Measurements from ENCODE around the gene HSF2BP.

Gene HSF2BP

GRCh38 chr21:43648171-43648570, 11.1 kb downstream of the HSF2BP start:
- no peak for DNase-seq

DNA sequence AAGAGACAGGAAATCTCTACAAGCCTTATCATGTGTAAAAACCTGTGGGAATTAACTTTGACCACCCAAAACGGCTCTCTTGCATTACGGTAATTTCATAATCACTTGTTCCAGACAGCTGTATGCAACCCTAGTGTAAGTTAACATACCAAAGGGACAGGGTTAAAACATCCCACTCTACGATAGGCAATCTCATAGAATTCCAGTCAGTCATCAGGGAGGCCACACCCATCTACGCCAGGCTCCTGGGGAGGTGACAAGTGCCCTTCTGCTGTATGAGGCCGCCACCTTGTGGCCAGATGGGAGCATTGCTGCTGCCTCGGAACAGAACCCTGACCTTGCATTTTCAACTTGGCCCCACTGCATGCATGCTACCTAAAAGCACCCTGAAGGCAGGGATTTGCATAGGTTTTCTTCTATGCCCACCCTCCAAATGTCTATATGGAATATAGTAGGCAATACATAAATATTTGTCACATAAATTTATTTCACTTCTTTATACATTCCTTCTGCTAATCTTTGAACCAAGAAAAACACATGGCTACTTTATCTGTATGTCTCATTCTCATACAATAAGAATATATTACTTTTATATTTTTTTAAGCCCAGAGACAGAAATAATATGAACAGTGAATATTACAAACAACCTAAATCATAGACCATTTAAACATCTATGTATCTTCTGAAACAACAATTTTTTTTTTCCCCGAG, 12.6 kb downstream of the HSF2BP start:
- DNase-seq, result peak; percentile 94

DNA sequence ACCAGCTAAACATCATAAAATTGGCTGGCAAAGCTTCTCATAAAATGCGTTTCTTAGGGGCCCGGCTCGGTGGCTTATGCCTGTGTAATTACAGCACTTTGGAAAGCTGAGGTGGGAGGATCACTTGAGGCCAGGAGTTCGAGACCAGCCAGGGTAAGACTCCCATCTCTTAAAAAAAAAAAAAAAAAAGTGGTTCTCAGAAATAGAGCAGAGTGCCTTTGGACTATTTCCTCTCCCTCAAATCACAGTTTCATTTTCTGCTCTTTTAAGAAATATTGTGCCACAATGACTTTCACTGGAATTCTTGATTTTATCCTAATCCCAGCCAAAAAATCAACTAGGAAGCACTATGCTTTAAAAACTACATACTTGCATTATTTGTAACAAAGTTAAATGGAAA, 13.3 kb downstream of the HSF2BP start:
- DNase-seq, result no peak

DNA sequence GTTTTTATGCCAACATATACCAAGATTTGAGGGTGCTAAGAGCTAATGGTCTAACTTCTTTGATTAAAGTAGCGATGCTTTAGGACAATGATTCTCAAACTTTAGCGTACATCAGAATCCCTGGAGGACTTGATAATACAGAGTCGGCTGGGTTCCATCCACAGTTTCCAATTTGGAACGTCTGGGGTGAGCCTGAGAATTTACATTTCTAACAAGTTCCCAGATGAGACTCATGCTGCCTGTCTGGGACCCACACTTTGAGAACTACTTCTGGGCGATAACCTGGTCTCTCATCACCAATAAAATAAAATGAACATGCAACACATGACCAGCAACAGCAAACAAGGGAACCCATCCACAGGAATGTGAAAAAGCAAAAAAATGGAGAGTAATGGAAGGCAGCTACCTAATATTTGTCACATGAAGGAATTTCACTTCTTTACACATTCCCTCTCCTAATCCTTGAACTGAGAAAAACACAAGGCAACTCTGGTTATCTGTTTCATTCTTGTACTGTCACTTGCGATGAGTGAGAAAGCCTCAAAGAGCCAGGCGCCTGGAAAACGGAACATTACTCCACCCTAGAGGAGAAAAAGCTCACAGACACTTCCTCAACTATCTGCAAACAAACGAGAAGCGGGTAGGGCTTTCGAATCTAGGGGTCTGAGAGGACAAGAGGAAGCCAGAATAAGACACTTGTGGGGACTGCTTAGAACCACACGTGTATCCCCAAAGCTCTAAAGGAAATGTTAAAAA, 14.0 kb downstream of the HSF2BP start:
- DNase-seq, result peak; percentile 84

- DNase-seq, result no peak
Observed at GRCh38 chr21:43644609-43645008, 14.7 kb downstream of the HSF2BP start.

DNA sequence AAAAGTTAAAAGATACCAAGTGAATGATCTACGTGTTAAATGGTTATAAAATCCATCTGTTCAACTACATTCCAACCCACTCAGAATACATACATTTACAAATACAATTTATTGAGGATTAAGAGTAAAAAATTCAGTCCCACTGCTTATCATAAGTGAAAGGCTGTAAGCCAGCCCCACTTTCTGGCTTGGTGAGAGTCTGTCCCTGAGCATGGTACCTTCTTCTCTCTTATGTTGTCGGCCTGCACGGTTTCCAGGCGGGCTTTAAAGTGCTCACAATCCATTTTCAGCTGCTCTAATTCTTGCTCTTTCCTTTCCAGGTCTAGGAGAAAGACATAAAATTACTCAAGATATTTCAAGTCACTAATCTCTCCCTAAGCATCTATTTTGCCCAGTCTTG, 15.2 kb downstream of the HSF2BP start:
- DNase-seq, result no peak

DNA sequence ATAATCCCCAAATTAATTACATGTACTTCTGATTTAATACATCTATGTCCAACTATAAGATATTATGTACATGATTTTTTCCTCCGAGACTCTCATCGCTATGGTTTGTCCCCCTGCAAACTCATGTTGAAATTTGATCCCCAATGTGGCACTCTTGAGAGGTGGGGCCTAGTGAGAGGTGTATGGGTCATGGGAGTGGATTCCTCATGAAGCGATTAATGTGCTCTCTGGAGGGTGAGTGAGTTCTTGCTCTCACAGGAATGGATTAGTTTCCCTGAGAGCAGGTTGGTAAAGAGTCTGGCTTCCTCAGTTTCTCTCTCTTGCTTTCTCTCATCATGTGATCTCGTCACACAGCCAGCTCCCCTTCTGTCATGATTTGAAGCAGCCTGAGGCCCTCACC, 16.1 kb downstream of the HSF2BP start:
- no peak for DNase-seq

DNA sequence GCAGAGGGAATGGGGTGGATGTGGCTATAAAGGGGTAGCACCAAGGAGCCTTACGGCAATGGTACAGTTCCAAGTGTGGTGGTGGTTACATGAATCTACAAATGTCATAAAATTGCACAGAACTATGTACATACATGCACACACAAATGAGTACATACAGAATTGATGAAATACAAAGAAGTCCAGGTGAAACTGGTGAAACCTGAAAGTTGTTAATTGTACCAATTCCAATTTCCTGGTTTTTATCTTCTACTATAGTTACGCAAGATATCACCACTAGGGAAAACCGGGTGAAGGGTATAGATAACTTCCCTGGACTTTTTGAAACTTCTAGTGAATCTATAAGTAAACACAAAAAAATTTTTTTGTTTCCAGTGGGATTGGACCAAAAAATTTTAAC, 18.9 kb downstream of the HSF2BP start:
- no peak for DNase-seq

- DNase-seq, result peak; percentile 29
Observed at GRCh38 chr21:43639470-43640353, 19.6 kb downstream of the HSF2BP start.

DNA sequence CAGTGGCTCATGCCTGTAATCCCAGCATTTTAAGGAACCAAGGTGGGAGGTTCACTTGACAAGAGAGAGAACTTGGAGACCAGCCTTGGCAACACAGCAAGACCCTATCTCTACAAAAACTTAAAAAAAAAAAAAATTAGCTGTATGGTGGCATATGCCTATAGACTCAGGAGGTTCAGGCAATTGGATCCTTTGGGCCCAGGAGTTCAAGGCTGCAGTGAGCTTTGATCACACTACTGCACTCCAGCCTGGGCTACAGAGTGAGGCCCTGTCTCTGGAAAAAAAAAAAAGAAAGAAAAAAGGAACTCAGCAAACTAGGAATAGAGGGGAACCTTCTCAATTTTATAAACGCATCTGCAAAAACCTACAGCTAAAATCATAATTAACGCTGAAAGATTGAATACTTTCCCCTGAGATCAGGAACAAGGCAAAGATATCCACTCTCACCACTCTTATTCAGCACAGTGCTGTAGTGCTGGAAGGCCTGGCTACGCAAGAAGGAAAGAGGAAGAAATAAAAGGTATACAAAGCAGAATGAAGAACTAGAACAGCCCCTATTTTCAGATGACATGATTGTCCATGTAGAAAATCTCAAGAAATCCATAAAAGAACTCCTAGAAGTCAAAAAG, 21.6 kb downstream of the HSF2BP start:
- no peak for DNase-seq

DNA sequence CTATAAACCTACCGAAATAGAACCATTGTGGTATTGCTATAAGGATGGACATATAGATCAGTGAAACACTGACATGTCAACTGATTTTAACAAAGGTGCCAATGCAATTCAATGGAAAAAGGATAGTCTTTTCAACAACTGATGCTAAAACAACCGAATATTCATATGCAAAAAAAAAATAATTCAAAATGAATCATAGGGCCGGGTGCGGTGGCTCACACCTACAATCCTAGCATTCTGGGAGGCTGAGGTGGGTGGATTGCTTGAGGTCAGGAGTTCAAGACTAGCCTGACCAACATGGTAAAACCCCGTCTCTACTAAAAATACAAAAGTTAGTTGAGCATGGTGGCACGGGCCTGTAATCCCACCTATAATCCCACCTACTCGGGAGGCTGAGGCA, 23.9 kb downstream of the HSF2BP start:
- DNase-seq, result no peak

DNA sequence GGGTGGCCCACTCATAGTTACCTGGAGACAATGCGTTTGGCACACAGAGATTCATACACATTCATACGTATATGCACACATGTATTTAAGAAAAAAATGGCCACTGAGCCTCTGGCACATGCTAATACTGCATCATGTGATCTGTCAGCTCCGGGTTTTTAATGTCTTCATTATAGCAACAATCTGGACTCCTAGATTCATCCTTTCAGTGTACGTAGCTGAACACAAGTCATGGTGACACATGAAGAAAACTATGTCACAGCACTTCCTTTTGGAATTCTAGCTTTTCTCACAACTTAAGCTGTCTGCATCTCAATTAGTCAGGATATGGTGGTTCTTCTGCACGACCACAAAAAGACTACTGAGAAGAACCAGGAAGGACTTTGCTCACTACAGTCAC, 24.7 kb downstream of the HSF2BP start:
- no peak for DNase-seq

DNA sequence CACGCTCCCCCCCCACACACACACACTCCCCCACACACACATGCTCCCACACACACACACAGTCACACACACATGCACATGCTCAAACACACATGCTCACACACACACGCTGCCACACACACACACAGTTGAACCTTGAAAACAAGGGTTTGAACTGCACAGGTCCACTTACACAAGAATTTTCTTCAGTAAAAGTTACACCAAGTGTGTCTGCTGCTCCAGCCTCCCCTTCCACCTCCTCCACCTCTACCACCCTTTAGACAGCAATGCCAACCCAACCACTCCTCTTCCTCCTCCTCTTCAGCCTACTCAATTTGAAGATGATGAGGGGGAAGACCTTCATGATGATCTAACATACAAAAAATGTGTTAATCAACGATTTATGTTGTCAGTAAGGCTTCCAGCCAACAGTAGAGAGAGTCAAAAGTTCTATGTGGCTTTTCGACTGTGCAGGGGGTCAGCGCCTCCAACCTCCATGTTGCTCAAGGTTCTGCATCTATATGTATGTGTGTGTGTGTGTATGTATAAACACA, 26.8 kb downstream of the HSF2BP start:
- DNase-seq, result no peak

DNA sequence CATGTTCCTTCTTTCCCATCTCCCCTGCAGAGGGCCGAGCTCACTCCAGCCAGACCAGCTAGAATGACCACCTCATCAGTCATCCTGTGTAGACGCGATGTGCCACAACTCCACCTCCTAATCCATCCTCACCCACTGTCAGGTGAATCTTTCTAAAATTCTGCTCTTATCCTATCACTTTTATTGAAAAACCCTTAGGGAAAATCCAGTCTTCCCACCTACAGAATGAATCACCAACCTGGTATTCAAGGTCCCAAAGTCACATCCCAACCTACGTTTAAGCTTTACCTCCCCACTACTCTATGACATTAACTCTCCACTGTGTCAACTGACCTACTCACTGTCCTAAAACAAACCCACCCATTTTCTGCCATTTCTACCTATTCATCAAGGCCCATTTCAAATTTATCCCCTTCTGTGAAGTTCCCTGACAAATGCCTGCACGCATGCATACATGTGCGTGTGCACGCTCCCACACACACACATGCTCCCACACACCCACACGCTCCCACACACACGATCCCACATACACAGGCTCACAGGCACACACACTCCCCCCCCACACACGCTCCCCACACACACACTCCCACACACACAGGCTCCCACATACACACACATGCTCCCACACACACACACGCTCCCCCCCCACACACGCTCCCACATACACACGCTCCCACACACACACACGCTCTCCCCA, 27.7 kb downstream of the HSF2BP start:
- no peak for DNase-seq

DNA sequence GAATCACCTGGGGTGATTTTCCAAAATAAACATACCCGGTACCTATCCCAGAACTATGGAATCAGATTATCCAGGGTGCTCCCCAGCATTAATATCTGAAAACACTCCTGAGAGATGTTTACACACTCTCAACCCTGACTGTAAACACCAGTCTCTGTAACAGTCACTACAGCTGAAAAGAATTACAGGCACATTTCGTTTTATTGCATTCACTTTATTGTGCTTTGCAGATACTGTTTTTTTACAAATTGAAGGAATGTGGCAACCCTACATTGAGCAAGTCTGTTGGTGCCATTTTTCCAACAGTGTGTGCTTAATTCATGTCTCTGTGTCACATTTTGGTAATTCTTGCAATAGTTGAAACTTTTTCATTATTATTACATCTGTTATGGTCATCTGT, 31.8 kb downstream of the HSF2BP start:
- DNase-seq, result no peak

DNA sequence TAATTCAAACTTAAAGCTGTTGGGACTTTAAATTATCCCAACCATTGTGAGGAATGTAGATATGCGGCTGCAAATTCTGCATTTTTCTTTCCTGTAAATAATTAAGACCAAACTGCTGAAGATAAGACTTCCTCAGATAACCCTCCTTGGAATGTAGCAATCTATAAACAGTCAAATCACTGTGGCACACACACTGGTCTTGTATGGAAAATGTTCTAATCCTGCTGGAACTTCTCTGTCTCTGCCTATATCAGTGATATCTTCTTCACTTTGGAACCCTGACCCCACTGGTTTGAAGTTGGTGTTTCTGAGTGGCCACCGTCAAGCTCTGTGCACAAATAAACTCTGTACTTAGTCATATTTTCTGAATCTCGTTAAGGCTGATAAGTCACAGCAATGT, 32.9 kb downstream of the HSF2BP start:
- no peak for DNase-seq

GRCh38 chr21:43624339-43624738, 34.9 kb downstream of the HSF2BP start:
- no peak for DNase-seq

- no peak for DNase-seq
Observed at GRCh38 chr21:43623588-43623987, 35.7 kb downstream of the HSF2BP start.

GRCh38 chr21:43622796-43623195, 36.5 kb downstream of the HSF2BP start:
- DNase-seq, result no peak

DNA sequence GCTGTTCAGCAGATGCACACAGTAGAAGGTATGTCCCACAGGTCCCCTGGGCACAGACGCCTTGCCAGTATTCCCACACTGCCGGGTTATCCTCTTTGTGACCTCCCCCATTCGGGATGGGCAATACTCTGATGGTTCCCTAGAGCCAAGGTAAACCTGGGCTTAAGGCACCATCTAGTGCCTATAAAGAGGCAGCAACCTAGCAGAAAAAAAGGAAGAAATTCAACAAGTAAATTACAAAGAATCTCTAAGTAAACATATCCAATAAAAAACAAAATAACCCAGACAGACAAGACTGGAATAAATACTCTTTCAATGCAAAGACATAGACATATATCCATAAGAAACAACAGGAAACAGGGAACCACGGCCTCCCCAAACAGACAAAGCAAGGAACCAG, 39.4 kb downstream of the HSF2BP start:
- DNase-seq, result peak; percentile 20

DNA sequence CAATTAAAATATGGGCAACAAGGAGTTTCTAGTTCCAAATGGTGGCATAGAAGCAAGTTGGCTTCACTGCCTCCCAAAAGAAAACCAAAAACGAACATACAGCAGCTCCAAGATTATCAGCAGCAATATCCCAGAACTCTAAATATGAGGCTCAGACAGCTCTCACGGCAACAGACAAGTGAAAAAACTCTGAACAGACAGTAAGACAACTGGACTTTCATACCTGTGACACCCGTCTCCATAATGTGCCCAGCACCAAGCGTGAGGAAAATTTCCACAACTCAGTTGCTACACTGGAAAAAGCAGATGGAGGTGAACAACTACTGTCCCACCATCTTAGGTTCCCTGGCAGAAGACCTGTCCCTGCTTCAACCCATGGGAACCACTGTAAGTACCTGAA, 39.9 kb downstream of the HSF2BP start:
- DNase-seq, result no peak

GRCh38 chr21:43618940-43619339, 40.3 kb downstream of the HSF2BP start:
- no peak for DNase-seq

All from hematopoietic multipotent progenitor cell treated with erythropoietin and hydrocortisone succinate and interleukin-3 and kit ligand, for 6 days (in vitro differentiated cells).